ENCODE data around the gene CTIF.

DNA sequence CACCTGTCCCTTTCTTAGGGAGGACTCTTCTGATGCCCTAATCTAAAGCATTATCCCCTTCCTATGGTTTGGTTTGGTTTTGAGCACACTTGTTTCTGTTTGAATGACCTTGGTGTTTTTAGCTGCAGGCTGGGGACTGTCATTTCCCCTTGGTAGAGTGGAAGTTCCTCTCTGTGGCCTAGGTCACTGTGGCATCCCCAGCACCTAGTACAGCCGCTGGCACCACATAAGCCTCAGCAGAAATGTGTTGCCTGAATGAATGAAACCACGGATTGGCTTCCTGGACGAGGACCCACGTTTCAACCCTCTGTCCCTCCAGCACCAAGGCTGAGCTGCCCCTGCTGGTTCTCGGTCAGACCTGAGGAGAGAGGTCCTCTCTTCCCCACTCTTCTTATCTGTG, 159.9 kb downstream of the CTIF start:
- TF ChIP-seq SIN3A (IDR thresholded peaks at IDR 0.05; ENCODE audit: borderline replicate concordance, low read depth, low read length) (no peak), CTCF (IDR thresholded peaks at IDR 0.05) (no peak), MAX (IDR thresholded peaks at IDR 0.05; ENCODE audit: low read depth) (no peak), POLR2AphosphoS5 (IDR thresholded peaks at IDR 0.05; ENCODE audit: low read depth, low read length) (no peak), JUND (IDR thresholded peaks at IDR 0.05) (no peak), MXI1 (IDR thresholded peaks at IDR 0.05; ENCODE audit: low read depth, low read length) (no peak), RXRA (IDR thresholded peaks at IDR 0.05; ENCODE audit: borderline replicate concordance, low read depth) (no peak), EP300 (IDR thresholded peaks at IDR 0.05; ENCODE audit: borderline replicate concordance in 1 of 2, low read depth in 1 of 2, low read length in 1 of 2) (no peak)
- TF ChIP-seq, protein P1, sequence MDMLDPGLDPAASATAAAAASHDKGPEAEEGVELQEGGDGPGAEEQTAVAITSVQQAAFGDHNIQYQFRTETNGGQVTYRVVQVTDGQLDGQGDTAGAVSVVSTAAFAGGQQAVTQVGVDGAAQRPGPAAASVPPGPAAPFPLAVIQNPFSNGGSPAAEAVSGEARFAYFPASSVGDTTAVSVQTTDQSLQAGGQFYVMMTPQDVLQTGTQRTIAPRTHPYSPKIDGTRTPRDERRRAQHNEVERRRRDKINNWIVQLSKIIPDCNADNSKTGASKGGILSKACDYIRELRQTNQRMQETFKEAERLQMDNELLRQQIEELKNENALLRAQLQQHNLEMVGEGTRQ (IDR thresholded peaks at IDR 0.05; ENCODE audit: borderline replicate concordance, low read depth, low read length) = no peak
- TF ChIP-seq, protein P2, sequence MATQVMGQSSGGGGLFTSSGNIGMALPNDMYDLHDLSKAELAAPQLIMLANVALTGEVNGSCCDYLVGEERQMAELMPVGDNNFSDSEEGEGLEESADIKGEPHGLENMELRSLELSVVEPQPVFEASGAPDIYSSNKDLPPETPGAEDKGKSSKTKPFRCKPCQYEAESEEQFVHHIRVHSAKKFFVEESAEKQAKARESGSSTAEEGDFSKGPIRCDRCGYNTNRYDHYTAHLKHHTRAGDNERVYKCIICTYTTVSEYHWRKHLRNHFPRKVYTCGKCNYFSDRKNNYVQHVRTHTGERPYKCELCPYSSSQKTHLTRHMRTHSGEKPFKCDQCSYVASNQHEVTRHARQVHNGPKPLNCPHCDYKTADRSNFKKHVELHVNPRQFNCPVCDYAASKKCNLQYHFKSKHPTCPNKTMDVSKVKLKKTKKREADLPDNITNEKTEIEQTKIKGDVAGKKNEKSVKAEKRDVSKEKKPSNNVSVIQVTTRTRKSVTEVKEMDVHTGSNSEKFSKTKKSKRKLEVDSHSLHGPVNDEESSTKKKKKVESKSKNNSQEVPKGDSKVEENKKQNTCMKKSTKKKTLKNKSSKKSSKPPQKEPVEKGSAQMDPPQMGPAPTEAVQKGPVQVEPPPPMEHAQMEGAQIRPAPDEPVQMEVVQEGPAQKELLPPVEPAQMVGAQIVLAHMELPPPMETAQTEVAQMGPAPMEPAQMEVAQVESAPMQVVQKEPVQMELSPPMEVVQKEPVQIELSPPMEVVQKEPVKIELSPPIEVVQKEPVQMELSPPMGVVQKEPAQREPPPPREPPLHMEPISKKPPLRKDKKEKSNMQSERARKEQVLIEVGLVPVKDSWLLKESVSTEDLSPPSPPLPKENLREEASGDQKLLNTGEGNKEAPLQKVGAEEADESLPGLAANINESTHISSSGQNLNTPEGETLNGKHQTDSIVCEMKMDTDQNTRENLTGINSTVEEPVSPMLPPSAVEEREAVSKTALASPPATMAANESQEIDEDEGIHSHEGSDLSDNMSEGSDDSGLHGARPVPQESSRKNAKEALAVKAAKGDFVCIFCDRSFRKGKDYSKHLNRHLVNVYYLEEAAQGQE (IDR thresholded peaks at IDR 0.05; ENCODE audit: low read depth, low read length) = no peak

Measured in SK-N-SH (cell line).